HG03097 (cell line): Measurements from ENCODE around the gene GLYATL1.
A peak's percentile ranks its signal among the peaks of the same experiment; 100 is the strongest.

Source experiments
- ATAC-seq: cut with Tn5 transposase; IDR thresholded peaks from one replicate; pipeline ENCODE4 v1.9.1; 2021; ENCODE audit not compliant: unreplicated experiment, low FRiP score

The GLYATL1 gene, protein sequence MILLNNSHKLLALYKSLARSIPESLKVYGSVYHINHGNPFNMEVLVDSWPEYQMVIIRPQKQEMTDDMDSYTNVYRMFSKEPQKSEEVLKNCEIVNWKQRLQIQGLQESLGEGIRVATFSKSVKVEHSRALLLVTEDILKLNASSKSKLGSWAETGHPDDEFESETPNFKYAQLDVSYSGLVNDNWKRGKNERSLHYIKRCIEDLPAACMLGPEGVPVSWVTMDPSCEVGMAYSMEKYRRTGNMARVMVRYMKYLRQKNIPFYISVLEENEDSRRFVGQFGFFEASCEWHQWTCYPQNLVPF

DNA sequence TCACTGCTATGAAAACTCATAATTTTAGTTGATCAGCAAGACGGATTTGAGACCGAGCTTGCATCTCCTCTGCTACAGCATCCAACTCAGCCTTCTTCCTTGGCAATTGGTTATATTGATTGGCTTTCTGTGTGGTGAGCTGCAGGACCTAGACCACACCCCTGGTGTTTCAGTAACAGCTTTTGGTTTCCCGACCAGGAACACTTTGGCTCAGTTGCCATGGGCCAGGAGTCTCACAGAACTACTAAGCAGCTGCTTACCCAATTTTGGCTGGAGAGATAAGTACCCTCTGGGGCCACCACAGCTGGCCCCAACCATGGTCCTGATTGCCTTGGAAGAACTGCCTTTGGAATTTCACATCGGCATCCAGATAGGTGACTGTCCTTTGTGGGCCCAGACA is at the start of gene GLYATL1:
TSS of gene GLYATL1 (plus strand) at position 212 of the 400 bp plus-strand sequence. CDS start 7,600 bp downstream, outside the sequence.
- ATAC-seq, result no peak

GRCh38 chr11:58893899-58894298 is 45.4 kb upstream of the GLYATL1 start:
- ATAC-seq, result no peak

DNA sequence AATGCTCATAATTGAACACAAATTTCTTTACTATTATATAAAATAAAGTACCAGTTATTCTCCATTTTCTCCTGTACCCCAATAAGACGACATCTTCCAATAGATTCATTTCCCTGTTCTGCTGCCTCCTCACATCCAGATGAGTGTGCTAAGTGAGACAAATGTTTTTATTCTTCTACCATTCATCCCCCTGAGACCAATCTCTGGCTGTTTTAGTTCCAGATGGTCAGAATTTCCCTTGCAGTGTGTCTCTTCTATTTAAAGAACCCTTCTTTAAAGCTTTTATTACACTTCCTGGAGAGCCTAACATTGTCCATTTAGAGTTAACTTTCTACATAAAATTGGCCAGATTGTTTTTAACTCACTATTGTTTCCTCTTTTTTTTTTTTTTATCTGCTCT is 41.2 kb upstream of the GLYATL1 start:
- no peak for ATAC-seq

- no peak for ATAC-seq
Observed at GRCh38 chr11:58900479-58901420, 38.5 kb upstream of the GLYATL1 start.

DNA sequence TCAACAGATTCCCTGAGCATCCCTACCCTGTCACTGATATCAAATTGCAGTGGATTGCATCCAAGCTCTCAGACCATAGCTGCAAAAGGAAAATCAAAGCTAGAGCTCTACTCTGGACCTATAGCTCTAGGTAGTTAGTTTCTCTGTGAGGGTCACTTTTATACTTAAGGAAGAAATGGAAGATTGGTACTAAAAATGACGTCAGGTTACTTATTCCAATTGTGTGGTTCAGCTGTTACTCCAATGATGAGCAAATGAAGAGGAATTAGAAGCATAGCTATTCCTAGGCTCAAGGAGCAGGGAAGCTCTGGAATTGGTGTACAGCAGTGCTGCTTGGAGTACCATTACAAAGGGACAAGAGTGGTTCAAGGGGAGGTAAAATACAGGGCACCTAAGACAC is 36.4 kb upstream of the GLYATL1 start:
- ATAC-seq, result no peak

- no peak for ATAC-seq
Observed at GRCh38 chr11:58905011-58905720, 34.1 kb upstream of the GLYATL1 start.

DNA sequence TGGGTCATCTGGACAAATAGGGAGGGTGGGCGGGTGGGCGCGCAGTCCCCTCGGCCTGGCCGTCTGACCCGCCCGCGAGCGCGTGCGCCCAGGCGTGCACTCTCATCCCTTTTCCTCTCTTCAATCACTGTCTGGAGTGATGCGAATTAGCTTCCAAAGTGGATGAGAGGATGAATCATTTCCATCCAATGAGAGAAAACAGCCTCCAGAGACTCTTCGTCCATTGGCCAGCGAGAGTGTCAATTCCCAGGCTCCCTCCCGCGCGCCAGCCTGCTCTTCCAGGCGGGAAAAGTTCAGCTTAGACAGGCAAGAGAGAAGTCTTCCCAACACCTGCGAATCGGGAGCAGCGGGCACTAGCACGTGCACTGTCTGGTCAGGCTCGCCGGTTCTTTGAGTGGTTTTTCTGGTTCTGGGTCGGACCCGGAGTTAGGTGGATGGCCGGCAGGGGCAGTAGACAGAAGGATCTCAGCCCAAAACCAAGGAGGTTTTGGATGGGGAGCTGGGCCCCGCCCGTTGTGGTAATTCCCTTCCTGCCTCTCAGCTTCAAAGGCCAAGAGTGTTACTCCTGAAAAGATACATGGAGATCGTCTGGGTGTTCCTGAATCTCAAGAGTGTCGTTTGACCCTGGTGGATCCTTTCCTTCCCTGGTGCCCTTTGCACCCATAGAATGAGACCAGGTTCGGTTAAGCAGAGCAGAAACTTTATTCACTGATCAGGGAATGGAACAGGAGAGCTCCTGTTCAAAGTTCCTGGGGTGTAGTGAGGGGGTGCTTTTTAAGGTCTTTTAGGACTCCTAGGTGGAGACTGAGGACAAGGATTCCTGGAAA is 33.4 kb upstream of the GLYATL1 start:
- ATAC-seq, result no peak

GRCh38 chr11:58907780-58908179 is 31.5 kb upstream of the GLYATL1 start:
- no peak for ATAC-seq

DNA sequence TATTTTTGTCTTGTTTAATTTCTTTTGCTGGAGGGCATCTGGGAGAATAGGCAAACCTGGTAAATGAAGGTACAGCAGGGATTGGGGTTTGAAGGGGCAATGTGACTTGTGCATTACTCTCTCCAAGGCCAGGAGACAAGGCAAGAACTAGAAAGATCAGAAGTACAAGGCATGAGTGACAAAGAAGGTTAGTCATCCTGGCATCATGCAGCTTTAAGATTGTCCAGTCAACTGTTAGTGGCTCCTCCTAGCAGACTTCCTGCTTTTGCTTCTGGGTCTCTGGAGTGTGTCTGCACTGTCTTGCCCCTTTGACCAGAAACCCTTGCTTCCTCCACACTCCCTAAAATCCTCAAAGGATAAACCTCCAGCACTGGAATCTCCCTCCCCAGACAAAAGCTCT is 27.2 kb upstream of the GLYATL1 start:
- ATAC-seq, result no peak

DNA sequence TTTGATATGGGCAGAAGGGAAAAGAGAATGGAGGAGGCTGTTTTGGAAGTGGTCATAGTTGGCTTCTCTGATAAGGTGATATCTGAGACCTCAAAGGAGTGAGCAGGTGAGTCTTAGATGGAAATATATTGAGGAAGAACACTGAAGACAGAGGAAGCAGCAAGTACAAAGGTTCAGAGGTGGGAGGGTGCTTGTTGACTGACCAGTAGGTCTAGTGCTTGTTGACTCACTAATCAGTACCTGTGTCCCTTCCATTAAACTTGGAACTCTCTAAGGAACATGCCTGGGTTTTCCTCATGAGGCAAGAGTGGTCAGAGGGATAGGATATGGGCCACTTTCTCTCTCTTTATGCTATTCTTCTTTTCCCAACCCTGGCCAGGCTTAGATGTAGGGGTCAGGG is 25.6 kb upstream of the GLYATL1 start:
- ATAC-seq, result no peak

- no peak for ATAC-seq
Observed at GRCh38 chr11:58914821-58915543, 24.3 kb upstream of the GLYATL1 start.

- no peak for ATAC-seq
Observed at GRCh38 chr11:58916637-58917036, 22.7 kb upstream of the GLYATL1 start.

DNA sequence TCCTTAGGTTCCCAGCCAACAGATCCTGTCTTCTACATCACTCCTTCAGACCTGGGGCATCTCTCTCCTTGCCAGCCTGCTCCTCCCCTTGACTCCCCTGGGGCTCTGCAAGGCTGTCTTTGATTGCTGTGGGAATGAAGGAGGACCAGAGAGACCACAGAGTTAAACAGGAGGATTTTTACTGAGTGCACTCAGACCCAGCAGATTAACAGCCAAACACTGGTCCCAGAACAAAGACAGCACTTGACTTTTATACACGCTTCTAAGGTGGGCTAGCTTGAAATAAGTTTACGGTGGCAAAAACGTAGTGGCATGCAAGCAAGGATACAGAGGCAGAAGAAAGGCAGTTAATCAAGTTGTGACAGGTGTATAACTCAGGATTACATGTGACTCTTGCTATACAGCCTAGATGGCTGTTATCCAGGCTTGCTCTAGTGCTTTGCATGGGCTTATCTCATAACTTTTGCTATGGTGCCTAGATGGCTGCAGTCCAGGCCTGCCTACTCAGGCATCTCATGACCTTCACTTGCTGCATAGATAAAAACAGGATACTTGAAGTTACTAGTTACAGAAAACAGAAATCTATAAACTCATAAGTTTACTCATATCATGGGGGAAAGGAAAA is 22.0 kb upstream of the GLYATL1 start:
- ATAC-seq, result no peak

GRCh38 chr11:58919561-58919960 is 19.7 kb upstream of the GLYATL1 start:
- no peak for ATAC-seq

DNA sequence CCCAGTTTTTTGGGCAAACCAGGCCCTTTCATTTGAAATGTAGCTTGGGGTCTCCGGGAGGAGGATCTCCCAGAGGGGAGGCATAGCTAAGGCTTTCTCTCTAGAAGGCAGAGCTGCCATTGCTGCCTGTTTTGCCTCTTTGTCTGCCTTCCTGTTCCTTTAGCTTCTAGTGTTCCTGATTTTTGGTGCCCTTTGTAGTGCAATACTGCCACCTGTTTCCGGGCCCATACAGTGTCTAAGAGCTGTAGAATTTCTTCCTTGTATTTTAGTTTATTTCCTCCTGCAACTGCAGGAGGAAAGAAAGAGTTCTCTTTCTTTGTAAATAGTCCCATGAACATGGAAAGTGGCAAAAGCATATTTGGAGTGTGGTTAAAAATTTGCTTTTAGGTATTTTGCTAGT is 19.3 kb upstream of the GLYATL1 start:
- no peak for ATAC-seq

- ATAC-seq, result no peak
Observed at GRCh38 chr11:58921778-58922390, 17.4 kb upstream of the GLYATL1 start.

GRCh38 chr11:58922479-58922878 is 16.8 kb upstream of the GLYATL1 start:
- no peak for ATAC-seq

GRCh38 chr11:58923300-58923788 is 15.9 kb upstream of the GLYATL1 start:
- peak; percentile 73 for ATAC-seq

DNA sequence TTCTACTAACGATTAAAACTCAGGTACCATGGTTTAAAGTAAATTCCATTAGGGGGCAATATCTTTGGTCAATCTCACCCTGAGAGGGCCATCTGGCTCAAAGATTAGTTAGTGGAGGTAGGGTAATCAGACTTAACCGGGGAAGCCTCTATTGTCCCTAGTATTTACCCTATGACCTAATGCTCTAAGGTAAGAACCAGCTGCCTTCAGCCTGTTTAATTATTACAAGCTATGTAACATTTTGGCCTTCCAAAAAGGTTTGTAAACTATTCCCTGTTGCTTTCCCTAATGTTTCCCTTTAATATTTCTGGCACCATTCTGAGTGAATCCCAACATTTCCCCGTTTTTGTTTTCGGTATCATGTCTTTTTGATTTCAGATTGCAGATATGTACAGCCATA is 15.1 kb upstream of the GLYATL1 start:
- no peak for ATAC-seq
